HUES48 (cell line): ENCODE results near the gene CDKL5.
"Not testable (repeated sequence)": the region's sequence is repeated elsewhere in the genome, so short reads cannot be mapped to it uniquely, and the experiment has no call there.

Source experiments
- H3K27ac ChIP-seq: one replicate; pipeline ENCODE4 v1.7.0; 2013; ENCODE audit warnings: low read depth, low read length, inconsistent platforms
- H3K27me3 ChIP-seq: 2 replicates; pipeline ENCODE4 v1.6.1; 2013; ENCODE audit warnings: mild to moderate bottlenecking, low read length; ENCODE audit not compliant: control insufficient read depth, insufficient read depth
- H3K36me3 ChIP-seq: 2 replicates; pipeline ENCODE4 v1.6.1; 2013; ENCODE audit warnings: low read length; ENCODE audit not compliant: control insufficient read depth, insufficient read depth
- H3K4me1 ChIP-seq: 2 replicates; pipeline ENCODE4 v1.6.1; 2013; ENCODE audit warnings: mild to moderate bottlenecking, low read length; ENCODE audit not compliant: control insufficient read depth, insufficient read depth
- H3K4me3 ChIP-seq: 2 replicates; pipeline ENCODE4 v1.5.1; 2013; ENCODE audit warnings: mild to moderate bottlenecking, low read depth, low read length
- H3K9ac ChIP-seq: 2 replicates; pipeline ENCODE4 v1.6.1; 2013; ENCODE audit warnings: mild to moderate bottlenecking, low read depth, low read length, moderate library complexity
- H3K9me3 ChIP-seq: 2 replicates; pipeline ENCODE4 v1.6.1; 2013; ENCODE audit warnings: low read length; ENCODE audit not compliant: control insufficient read depth, insufficient read depth

Gene CDKL5

GRCh38 chrX:18573556-18573955 is 148.1 kb downstream of the CDKL5 start:
- H3K36me3 ChIP-seq, result peaks cover 5% of the 10 kb centered on the region; the same call in 1 of the 2 replicates
- no peak overlapping the region for H3K9ac ChIP-seq
- H3K4me1 ChIP-seq, result no peaks in the 10 kb centered on the region
- peaks cover 23% of the 10 kb centered on the region for H3K9me3 ChIP-seq
- no peaks in the 10 kb centered on the region for H3K27me3 ChIP-seq
- H3K4me3 ChIP-seq, result no peak overlapping the region
- H3K27ac ChIP-seq, result no peak overlapping the region

DNA sequence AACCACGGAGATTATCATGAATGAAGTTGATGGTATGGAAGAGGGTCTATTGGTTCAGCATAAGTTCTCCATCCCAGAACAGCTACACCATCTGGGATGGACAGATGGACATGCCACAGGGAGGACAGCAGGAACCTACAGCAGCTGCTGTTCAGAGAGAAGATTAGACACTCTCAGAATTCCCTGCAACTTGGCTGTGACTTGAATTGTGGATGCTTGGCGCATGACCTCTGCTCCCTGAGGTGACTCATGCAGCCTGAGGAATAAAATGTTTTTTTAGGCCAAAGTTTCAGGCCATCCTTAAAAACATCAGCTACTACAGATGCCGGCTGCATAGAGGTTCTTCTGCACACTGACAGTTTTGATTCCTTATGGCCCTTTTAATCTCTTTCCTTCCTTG is 149.2 kb downstream of the CDKL5 start:
- Histone ChIP-seq H3K9me3 (peaks cover 23% of the 10 kb centered on the region), H3K36me3 (peaks cover 5% of the 10 kb centered on the region; the same call in 1 of the 2 replicates), H3K4me1 (no peaks in the 10 kb centered on the region), H3K4me3 (no peak overlapping the region), H3K27me3 (no peaks in the 10 kb centered on the region), H3K9ac (no peak overlapping the region), H3K27ac (no peak overlapping the region)

- no peaks in the 10 kb centered on the region for H3K4me1 ChIP-seq
- H3K36me3 ChIP-seq, result peaks cover 10% of the 10 kb centered on the region
- no peaks in the 10 kb centered on the region for H3K27me3 ChIP-seq
- peaks cover 24% of the 10 kb centered on the region for H3K9me3 ChIP-seq
- H3K9ac ChIP-seq, result no peak overlapping the region
- H3K27ac ChIP-seq, result no peak overlapping the region
- H3K4me3 ChIP-seq, result no peak overlapping the region
Observed at GRCh38 chrX:18575744-18576143, 150.3 kb downstream of the CDKL5 start.

GRCh38 chrX:18577400-18577799 is 152.0 kb downstream of the CDKL5 start:
- no peak overlapping the region for H3K9ac ChIP-seq
- H3K4me1 ChIP-seq, result no peaks in the 10 kb centered on the region
- H3K27ac ChIP-seq, result no peak overlapping the region
- H3K4me3 ChIP-seq, result no peak overlapping the region
- peaks cover 16% of the 10 kb centered on the region for H3K36me3 ChIP-seq
- H3K9me3 ChIP-seq, result peaks cover 27% of the 10 kb centered on the region; the same call in 1 of the 2 replicates
- no peaks in the 10 kb centered on the region for H3K27me3 ChIP-seq

- Histone ChIP-seq H3K4me3 (no peak overlapping the region), H3K27me3 (no peaks in the 10 kb centered on the region), H3K9ac (no peak overlapping the region), H3K9me3 (peaks cover 28% of the 10 kb centered on the region; the same call in 1 of the 2 replicates), H3K4me1 (no peaks in the 10 kb centered on the region), H3K27ac (no peak overlapping the region), H3K36me3 (peaks cover 16% of the 10 kb centered on the region)
Observed at GRCh38 chrX:18578546-18578945, 153.1 kb downstream of the CDKL5 start.

DNA sequence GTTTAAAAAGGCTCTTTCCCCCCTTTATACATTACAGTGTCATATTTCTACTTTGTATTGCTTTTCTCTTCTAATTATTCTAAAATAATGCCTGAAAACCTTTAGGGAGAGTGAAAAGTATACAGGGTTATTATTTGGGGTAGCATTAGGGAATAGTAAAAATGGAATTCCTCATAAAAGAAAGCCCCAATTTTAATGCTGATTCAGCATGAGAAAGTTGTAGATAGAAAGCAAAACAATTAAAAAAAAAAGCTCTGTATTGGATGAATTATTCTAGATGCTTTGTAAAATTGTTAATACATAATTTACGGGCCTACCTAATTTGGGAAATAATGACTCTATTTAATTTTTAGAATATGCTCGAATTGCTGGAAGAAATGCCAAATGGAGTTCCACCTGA is 154.1 kb downstream of the CDKL5 start:
- no peak overlapping the region for H3K4me3 ChIP-seq
- peaks cover 21% of the 10 kb centered on the region; the same call in 1 of the 2 replicates for H3K9me3 ChIP-seq
- no peaks in the 10 kb centered on the region for H3K27me3 ChIP-seq
- peaks cover 22% of the 10 kb centered on the region for H3K36me3 ChIP-seq
- no peak overlapping the region for H3K27ac ChIP-seq
- no peak overlapping the region for H3K9ac ChIP-seq
- no peaks in the 10 kb centered on the region for H3K4me1 ChIP-seq

- H3K27ac ChIP-seq, result no peak overlapping the region
- H3K36me3 ChIP-seq, result peaks cover 28% of the 10 kb centered on the region
- no peaks in the 10 kb centered on the region for H3K27me3 ChIP-seq
- no peak overlapping the region for H3K9ac ChIP-seq
- H3K4me3 ChIP-seq, result no peak overlapping the region
- H3K4me1 ChIP-seq, result no peaks in the 10 kb centered on the region
- H3K9me3 ChIP-seq, result peaks cover 21% of the 10 kb centered on the region; the same call in 1 of the 2 replicates
Observed at GRCh38 chrX:18582910-18583493, 157.6 kb downstream of the CDKL5 start.

- H3K27me3 ChIP-seq, H3K27ac ChIP-seq, H3K4me1 ChIP-seq, H3K9ac ChIP-seq, H3K4me3 ChIP-seq, H3K9me3 ChIP-seq: not testable (repeated sequence)
- peaks cover 21% of the 10 kb centered on the region for H3K36me3 ChIP-seq
Observed at GRCh38 chrX:18589292-18589691, 163.9 kb downstream of the CDKL5 start.

GRCh38 chrX:18591834-18592233 is 166.4 kb downstream of the CDKL5 start:
- Histone ChIP-seq H3K4me3 (no peak overlapping the region), H3K9me3 (peaks cover 2% of the 10 kb centered on the region; the same call in 1 of the 2 replicates), H3K27me3 (no peaks in the 10 kb centered on the region), H3K36me3 (peaks cover 11% of the 10 kb centered on the region), H3K9ac (no peak overlapping the region), H3K27ac (no peak overlapping the region), H3K4me1 (no peaks in the 10 kb centered on the region)

- H3K36me3 ChIP-seq, result peaks cover 13% of the 10 kb centered on the region; the same call in 1 of the 2 replicates
- no peak overlapping the region for H3K4me3 ChIP-seq
Observed at GRCh38 chrX:18594079-18594478, 168.7 kb downstream of the CDKL5 start.

DNA sequence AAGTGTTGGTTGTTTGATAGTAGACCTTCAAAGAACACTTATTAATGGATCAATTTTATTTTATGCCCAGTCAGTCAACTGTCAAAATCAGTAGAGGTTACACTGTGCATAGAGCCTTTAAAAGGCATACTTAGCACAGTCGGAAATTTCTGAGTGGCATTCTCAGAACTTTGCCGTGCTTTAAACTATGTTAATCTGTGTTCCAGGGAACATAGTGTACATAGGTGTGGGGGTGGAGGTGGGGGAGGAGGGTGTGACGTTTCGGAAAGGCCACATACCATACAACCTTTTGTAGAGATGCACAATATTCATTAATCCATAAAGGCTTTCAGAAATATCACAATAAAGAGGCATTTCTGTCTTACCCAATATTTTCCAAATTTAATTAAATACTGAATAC is 170.7 kb downstream of the CDKL5 start:
- Histone ChIP-seq H3K27ac (no peak overlapping the region), H3K36me3 (peaks cover 26% of the 10 kb centered on the region), H3K4me3 (no peak overlapping the region), H3K9me3 (no peaks in the 10 kb centered on the region; the same call in 1 of the 2 replicates), H3K9ac (no peak overlapping the region), H3K4me1 (no peaks in the 10 kb centered on the region), H3K27me3 (no peaks in the 10 kb centered on the region)

More at GRCh38 chrX:18594079-18594478, 168.7 kb downstream of the CDKL5 start:
- Histone ChIP-seq H3K27ac (no peak overlapping the region), H3K4me1 (no peaks in the 10 kb centered on the region), H3K9me3 (peaks cover 2% of the 10 kb centered on the region; the same call in 1 of the 2 replicates), H3K27me3 (no peaks in the 10 kb centered on the region), H3K9ac (no peak overlapping the region)
